Common myeloid progenitor, CD34-positive (primary cell): ENCODE results near the gene ITK.

ENCODE experiments used
- CTCF ChIA-PET: fragments of 350-600 bp; sonication (Branson Sonifier 250); formaldehyde crosslinking; loops from one replicate; lab custom pipeline; 2021; ENCODE audit warnings: antibody characterized with exemption; lab: Charles Lee
- POLR2A ChIA-PET: fragments of 350-600 bp; sonication (Branson Sonifier 250); formaldehyde crosslinking; loops from one replicate; lab custom pipeline; 2021; ENCODE audit warnings: antibody characterized with exemption; lab: Charles Lee
- DNase-seq, 3 donors: peaks; one replicate each; pipeline versions ENCODE4 v3.0.0 to v3.0.0-alpha.2; 2013
- H3K27ac ChIP-seq, 2 experiments: 1 replicate in 1 of 2; 2 replicates in 1 of 2; pipeline ENCODE4 v1.7.0; 2013; ENCODE audit warnings: inconsistent platforms in 2 of 2, low read length in 2 of 2, mild to moderate bottlenecking in 2 of 2, low read depth in 1 of 2, moderate library complexity in 1 of 2; ENCODE audit not compliant: severe bottlenecking in 2 of 2, insufficient read depth in 1 of 2, poor library complexity in 1 of 2
- H3K27me3 ChIP-seq, 5 experiments: replicated peaks in 2 of 5; 1 replicate in 3 of 5; 2 replicates in 2 of 5; pipeline versions ENCODE4 v1.6.1 to v1.7.0; 2013; ENCODE audit warnings: low read length in 4 of 5, mild to moderate bottlenecking in 2 of 5, moderate library complexity in 2 of 5, inconsistent platforms in 1 of 5; ENCODE audit not compliant: insufficient read depth in 5 of 5, control insufficient read depth in 4 of 5
- H3K36me3 ChIP-seq, 4 experiments: 1 replicate in 2 of 4; 2 replicates in 2 of 4; pipeline versions ENCODE4 v1.6.1 to v1.7.0; 2013; ENCODE audit warnings: low read length in 3 of 4, control low read depth in 1 of 4, mild to moderate bottlenecking in 1 of 4; ENCODE audit not compliant: control insufficient read depth in 4 of 4, insufficient read depth in 4 of 4
- H3K4me1 ChIP-seq, 4 experiments: 1 replicate in 3 of 4; 2 replicates in 1 of 4; pipeline versions ENCODE4 v1.6.1 to v1.7.1; 2013; ENCODE audit warnings: low read length in 3 of 4, mild to moderate bottlenecking in 3 of 4, control low read depth in 1 of 4, inconsistent platforms in 1 of 4, moderate library complexity in 1 of 4; ENCODE audit not compliant: control insufficient read depth in 4 of 4, insufficient read depth in 4 of 4; ENCODE audit errors: control extremely low read depth in 1 of 4
- H3K4me3 ChIP-seq, 7 experiments: 1 replicate in 4 of 7; 2 replicates in 3 of 7; pipeline versions ENCODE4 v1.5.1 to v1.7.0; 2013; ENCODE audit warnings: mild to moderate bottlenecking in 7 of 7, low read length in 6 of 7, moderate library complexity in 6 of 7, inconsistent platforms in 2 of 7, low read depth in 2 of 7, control low read depth in 1 of 7; ENCODE audit not compliant: insufficient read depth in 4 of 7, control insufficient read depth in 1 of 7; ENCODE audit errors: extremely low read depth in 1 of 7
- H3K9me3 ChIP-seq, 5 experiments: 1 replicate in 4 of 5; 2 replicates in 1 of 5; pipeline versions ENCODE4 v1.6.1 to v1.7.1; 2013; ENCODE audit warnings: low read length in 4 of 5, mild to moderate bottlenecking in 2 of 5, inconsistent platforms in 1 of 5, low read depth in 1 of 5, moderate library complexity in 1 of 5; ENCODE audit not compliant: control insufficient read depth in 4 of 5, insufficient read depth in 2 of 5; ENCODE audit errors: control extremely low read depth in 1 of 5
- WGBS: methylation state at CpG from one replicate; pipeline ENCODE4 v1.1.5; 2013; ENCODE audit not compliant: insufficient coverage; 5-methylcytosine and 5-hydroxymethylcytosine counted together

ITK gene

DNA sequence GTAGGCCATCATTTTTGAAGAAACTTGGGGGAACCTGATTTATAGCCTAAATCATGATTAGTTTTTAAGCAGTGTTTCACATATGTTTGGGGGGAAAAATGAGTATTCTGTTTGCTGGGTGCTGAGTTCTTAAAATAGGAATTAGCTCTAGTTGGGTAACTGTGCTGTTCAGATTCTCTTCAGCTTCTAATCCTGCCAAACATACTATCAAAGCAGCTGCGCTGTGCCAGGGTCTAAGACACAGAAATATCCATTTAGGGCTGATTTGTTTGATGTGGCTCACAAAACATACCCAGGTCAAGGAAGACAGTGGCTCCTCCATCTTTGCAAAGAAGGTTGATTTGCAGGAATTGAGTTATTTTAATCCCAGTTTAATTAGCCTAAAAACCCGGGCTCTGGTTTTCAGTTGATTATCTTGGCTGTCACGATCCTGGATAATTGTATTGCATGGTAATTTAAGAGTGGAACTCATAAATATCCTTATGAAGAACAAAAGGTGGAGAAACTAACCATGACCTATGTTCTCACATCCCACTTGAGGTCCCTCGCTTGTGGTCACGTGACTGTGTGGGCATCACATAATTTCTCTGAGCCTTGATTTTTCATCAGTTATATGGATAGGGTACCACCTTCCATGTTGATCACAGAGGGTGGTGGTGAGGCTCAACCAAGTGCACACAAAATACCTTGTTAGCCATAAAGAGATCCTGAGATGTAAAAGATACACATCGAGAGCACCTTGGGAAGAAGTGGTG lies 104.0 kb downstream of the ITK start:
- no peak for DNase-seq
- no peaks in the 10 kb centered on the region for H3K27me3 ChIP-seq
- WGBS = 97% methylated on average over 3 of the region's 6 CpGs
- H3K4me1 ChIP-seq = peaks cover 4 to 34% (median 26%) of the 10 kb centered on the region in 4 experiments
- H3K4me3 ChIP-seq = no peak overlapping the region
- H3K9me3 ChIP-seq = no peaks in the 10 kb centered on the region
- H3K36me3 ChIP-seq = peaks cover 21 to 47% (median 34%) of the 10 kb centered on the region in 4 experiments
- ChIA-PET POLR2A (no interaction called here), CTCF (interaction anchor here (0.8 to 1.5 kb wide), 6 partner anchors 11 to 31 kb away, joined by 3 to 6 read pairs (median 4); no protein-coding TSS in a partner anchor)
- no peak overlapping the region for H3K27ac ChIP-seq

DNA sequence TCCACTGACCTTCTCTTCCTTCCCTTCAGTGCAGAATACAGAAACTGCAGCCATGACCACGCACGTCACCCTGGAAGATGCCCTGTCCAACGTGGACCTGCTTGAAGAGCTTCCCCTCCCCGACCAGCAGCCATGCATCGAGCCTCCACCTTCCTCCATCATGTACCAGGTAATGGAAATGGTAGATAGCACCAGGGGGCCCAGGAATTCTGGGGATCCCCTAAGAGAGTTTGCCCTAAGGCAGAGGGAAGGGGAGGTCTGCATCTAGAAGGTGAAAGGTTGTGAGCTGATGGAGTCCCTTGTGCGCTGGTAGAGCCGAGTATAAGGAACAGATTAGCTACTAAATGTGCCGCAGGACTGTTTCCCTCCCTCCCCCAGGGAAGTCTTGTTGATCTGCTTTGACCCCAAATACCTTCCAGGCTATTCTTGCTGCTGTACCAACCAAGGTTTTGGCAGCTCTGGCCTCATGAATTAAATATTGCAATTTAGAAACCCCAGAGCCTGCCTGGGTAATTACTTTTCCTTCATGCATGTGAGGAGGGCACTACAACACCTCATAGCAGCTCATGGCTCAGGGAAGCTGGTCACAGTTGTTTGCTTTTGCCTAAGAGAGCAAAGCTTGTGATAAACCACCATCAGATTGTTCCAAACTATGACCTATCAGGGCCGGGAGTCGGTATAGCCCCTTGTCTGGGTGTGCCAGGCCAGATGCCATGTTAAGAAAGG lies 104.8 kb downstream of the ITK start:
- no peak overlapping the region for H3K4me3 ChIP-seq
- H3K9me3 ChIP-seq = no peaks in the 10 kb centered on the region
- ChIA-PET CTCF (interaction anchor here (0.7 to 1.2 kb wide), 3 partner anchors 12 to 28 kb away, joined by 3 to 4 read pairs (median 3); no protein-coding TSS in a partner anchor), POLR2A (no interaction called here)
- H3K36me3 ChIP-seq = peaks cover 23 to 55% (median 38%) of the 10 kb centered on the region in 4 experiments
- H3K27me3 ChIP-seq = no peaks in the 10 kb centered on the region
- WGBS = 97% methylated on average over 8 of the region's 10 CpGs
- peaks cover 4 to 27% (median 21%) of the 10 kb centered on the region in 4 experiments for H3K4me1 ChIP-seq
- no peak for DNase-seq
- no peak overlapping the region for H3K27ac ChIP-seq

DNA sequence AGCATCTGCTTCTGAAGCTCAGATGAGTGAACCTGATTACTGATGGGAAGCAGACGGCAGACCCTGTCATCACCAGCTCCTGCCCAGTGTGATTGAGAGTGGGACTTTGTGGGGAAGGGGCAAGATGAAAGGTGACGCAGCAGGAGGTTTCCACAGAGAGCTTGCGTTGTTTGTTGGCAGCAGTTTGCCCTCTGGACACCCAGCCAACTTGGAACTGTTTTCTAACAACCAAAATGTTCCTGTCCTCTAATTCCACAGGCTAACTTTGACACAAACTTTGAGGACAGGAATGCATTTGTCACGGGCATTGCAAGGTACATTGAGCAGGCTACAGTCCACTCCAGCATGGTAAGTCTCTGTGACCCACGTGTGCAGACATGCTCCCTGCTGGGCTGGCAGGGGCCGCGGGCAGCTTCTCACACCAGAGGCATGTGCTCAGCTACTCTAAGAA lies 106.1 kb downstream of the ITK start:
- POLR2A ChIA-PET = no interaction called here
- CTCF ChIA-PET = interaction anchor here (0.9 to 1.4 kb wide), 3 partner anchors 16 to 138 kb away, joined by 3 to 4 read pairs (median 3); no protein-coding TSS in a partner anchor
- H3K9me3 ChIP-seq = no peaks in the 10 kb centered on the region
- H3K4me1 ChIP-seq = peaks cover 4 to 23% (median 17%) of the 10 kb centered on the region in 4 experiments
- H3K36me3 ChIP-seq = peaks cover 26 to 66% (median 48%) of the 10 kb centered on the region in 4 experiments
- H3K27me3 ChIP-seq = no peaks in the 10 kb centered on the region
- no peak for DNase-seq
- H3K4me3 ChIP-seq = no peak overlapping the region
- WGBS = 90% methylated on average over 7 of the region's 7 CpGs
- no peak overlapping the region for H3K27ac ChIP-seq

DNA sequence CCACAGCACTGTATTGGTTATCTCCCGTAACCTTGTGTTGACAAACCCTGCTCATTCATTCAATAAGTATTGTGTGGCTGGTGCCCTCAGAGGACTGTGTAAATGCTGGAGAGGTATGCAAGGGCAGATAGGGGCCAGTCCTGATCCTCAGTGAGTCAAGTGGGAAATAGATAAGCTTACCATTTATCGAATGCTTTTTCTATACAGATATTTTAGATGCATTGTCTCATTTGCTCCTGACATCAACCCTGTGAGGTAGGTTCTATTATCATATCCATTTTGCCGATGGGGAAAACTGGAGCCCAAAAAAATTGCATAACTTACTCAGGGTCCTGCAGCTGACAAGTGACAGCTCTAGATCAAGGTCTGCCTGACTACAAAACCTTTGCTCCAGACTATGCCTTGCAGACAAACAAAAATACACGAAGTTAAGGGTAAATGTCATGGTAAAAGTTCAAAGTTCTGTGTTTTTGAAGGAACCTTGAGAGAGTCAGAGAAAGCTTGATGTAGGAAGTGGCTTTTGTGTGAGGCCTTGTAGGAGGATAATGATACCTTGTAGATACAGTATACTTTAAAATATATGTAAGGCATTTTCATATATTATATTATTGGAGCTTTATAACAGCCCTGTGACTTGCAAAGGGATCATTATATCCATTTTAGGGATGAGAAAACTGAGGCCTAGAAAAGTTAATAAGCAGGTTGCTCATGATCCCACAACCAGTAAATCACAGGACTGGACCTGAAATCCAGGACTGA lies 107.9 kb downstream of the ITK start:
- Histone ChIP-seq H3K27ac (no peak overlapping the region), H3K4me1 (peaks cover 2 to 6% (median 5%) of the 10 kb centered on the region in 4 experiments), H3K4me3 (no peak overlapping the region), H3K9me3 (no peaks in the 10 kb centered on the region), H3K36me3 (peaks cover 26 to 70% (median 51%) of the 10 kb centered on the region in 4 experiments), H3K27me3 (no peaks in the 10 kb centered on the region)
- DNase-seq = peak in 2 of 3 donors; percentile 46 to 70
- WGBS = 94% methylated on average over 3 of the region's 4 CpGs
- CTCF ChIA-PET = interaction anchor here (0.7 to 4.3 kb wide), 7 partner anchors 8 to 40 kb away, joined by 3 to 15 read pairs (median 3); no protein-coding TSS in a partner anchor
- POLR2A ChIA-PET = no interaction called here

GRCh38 chr5:157289164-157289819 lies 108.7 kb downstream of the ITK start:
- no peak overlapping the region for H3K4me3 ChIP-seq
- CTCF ChIA-PET = interaction anchor here (0.8 to 4.3 kb wide), 7 partner anchors 9 to 41 kb away, joined by 3 to 15 read pairs (median 3); no protein-coding TSS in a partner anchor
- no peaks in the 10 kb centered on the region for H3K9me3 ChIP-seq
- no peaks in the 10 kb centered on the region for H3K27me3 ChIP-seq
- no peak for DNase-seq
- POLR2A ChIA-PET = no interaction called here
- no peak overlapping the region for H3K27ac ChIP-seq
- 94% methylated on average over 6 of the region's 9 CpGs for WGBS
- peaks cover 0 to 3% (median 1%) of the 10 kb centered on the region in 4 experiments for H3K4me1 ChIP-seq
- H3K36me3 ChIP-seq = peaks cover 26 to 76% (median 54%) of the 10 kb centered on the region in 4 experiments
